Measurements from ENCODE around the gene BRCA2. TPM values are rescaled to one million over a fixed set of nuclear protein-coding genes. Genes with fewer than 3 reads are reported as not detected.

The BRCA2 gene
- total RNA-seq, 4 donors from 2014 or later = 0.56 to 6.3 (median 0.82) TPM

GRCh38 chr13:32300406-32300805 is 14.9 kb upstream of the BRCA2 start:
- Histone ChIP-seq H3K27ac (no peak overlapping the region), H3K36me3 (no peaks in the 10 kb centered on the region), H3K27me3 (no peaks in the 10 kb centered on the region), H3K9me3 (no peaks in the 10 kb centered on the region), H3K4me3 (replicated peaks in 1 of 3) (no peak overlapping the region), H3K4me1 (no peaks in the 10 kb centered on the region)
- intact Hi-C loops (cut with DNase I) = loop anchor here (10.0 kb wide), 1 partner anchor 276 kb away; no protein-coding TSS in a partner anchor
- TF ChIP-seq, protein P1, sequence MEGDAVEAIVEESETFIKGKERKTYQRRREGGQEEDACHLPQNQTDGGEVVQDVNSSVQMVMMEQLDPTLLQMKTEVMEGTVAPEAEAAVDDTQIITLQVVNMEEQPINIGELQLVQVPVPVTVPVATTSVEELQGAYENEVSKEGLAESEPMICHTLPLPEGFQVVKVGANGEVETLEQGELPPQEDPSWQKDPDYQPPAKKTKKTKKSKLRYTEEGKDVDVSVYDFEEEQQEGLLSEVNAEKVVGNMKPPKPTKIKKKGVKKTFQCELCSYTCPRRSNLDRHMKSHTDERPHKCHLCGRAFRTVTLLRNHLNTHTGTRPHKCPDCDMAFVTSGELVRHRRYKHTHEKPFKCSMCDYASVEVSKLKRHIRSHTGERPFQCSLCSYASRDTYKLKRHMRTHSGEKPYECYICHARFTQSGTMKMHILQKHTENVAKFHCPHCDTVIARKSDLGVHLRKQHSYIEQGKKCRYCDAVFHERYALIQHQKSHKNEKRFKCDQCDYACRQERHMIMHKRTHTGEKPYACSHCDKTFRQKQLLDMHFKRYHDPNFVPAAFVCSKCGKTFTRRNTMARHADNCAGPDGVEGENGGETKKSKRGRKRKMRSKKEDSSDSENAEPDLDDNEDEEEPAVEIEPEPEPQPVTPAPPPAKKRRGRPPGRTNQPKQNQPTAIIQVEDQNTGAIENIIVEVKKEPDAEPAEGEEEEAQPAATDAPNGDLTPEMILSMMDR (IDR thresholded peaks at IDR 0.05) = no peak
- TF ChIP-seq POLR2A (IDR thresholded peaks at IDR 0.05) = no peak
- WGBS, 2 donors = 57 to 65% methylated on average over 8 of the region's 8 CpGs
- DNase-seq = no peak

DNA sequence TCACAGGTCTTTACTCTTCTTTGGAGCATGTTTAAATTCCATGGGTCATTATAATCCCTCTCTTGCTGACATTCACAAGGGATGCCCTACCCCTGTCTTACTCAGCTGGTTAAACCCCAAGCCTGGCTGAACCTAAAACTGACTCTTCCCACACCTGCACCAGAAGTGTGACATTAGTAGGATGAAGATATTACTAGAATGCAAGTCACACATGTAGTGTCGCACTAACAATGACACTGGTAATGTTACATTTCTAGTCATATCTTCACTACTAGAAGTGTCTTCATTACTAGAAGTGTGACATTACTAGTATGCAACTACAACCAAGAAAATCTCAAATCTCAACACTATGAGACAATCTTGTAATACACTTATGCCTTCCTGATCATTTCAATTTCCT is 14.4 kb upstream of the BRCA2 start:
- no peak for TF ChIP-seq POLR2A (IDR thresholded peaks at IDR 0.05)
- TF ChIP-seq, protein P1 (IDR thresholded peaks at IDR 0.05) = no peak
- Histone ChIP-seq H3K4me3 (replicated peaks in 1 of 3) (no peak overlapping the region), H3K9me3 (no peaks in the 10 kb centered on the region), H3K36me3 (no peaks in the 10 kb centered on the region), H3K27ac (no peak overlapping the region), H3K4me1 (no peaks in the 10 kb centered on the region), H3K27me3 (no peaks in the 10 kb centered on the region)
- WGBS, 2 donors = 95 to 100% methylated on average over 1 of the region's 1 CpG
- no peak for DNase-seq
- intact Hi-C loops (cut with DNase I) = loop anchor here (10.0 kb wide), 1 partner anchor 276 kb away; no protein-coding TSS in a partner anchor

DNA sequence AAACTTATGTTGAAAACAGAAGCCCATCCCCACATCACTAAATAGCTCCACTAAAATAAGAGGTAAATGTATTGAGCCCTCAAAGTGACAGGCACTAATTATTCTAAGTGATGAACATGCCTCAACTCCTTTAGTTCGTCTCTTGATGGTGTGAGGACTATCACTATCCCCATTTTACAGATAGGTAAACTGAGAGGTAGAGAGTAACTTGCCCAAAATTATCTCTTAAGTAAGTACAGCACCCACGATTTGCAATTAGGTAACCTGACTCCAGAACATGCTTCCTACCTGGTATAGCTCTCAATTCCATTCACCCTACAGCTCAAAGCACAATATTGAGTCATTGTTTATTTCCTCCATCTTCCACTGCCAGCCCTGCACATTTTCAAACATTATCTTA is 12.8 kb upstream of the BRCA2 start:
- Histone ChIP-seq H3K4me3 (replicated peaks in 1 of 3) (no peak overlapping the region), H3K27me3 (no peaks in the 10 kb centered on the region), H3K4me1 (no peaks in the 10 kb centered on the region), H3K36me3 (no peaks in the 10 kb centered on the region), H3K27ac (no peak overlapping the region), H3K9me3 (no peaks in the 10 kb centered on the region)
- intact Hi-C loops (cut with DNase I) = loop anchor here (10.0 kb wide), 1 partner anchor 278 kb away; no protein-coding TSS in a partner anchor
- DNase-seq = no peak
- TF ChIP-seq, protein P1 (IDR thresholded peaks at IDR 0.05) = no peak
- TF ChIP-seq POLR2A (IDR thresholded peaks at IDR 0.05) = no peak
- WGBS, 2 donors = 77 to 81% methylated on average over 2 of the region's 2 CpGs

- Histone ChIP-seq H3K4me1 (no peaks in the 10 kb centered on the region), H3K4me3 (replicated peaks in 1 of 3) (no peak overlapping the region), H3K36me3 (no peaks in the 10 kb centered on the region), H3K27me3 (no peaks in the 10 kb centered on the region), H3K27ac (no peak overlapping the region), H3K9me3 (no peaks in the 10 kb centered on the region)
- TF ChIP-seq POLR2A (IDR thresholded peaks at IDR 0.05) = no peak
- TF ChIP-seq, protein P1 (IDR thresholded peaks at IDR 0.05) = no peak
- intact Hi-C loops (cut with DNase I) = loop anchor here (10.0 kb wide), 1 partner anchor 281 kb away; no protein-coding TSS in a partner anchor
- DNase-seq = no peak
These were observed 9.7 kb upstream of the BRCA2 start for GRCh38 chr13:32305646-32306045.

GRCh38 chr13:32309312-32310133 is 5.8 kb upstream of the BRCA2 start:
- Histone ChIP-seq H3K9me3 (no peaks in the 10 kb centered on the region), H3K4me3 (replicated peaks in 1 of 3) (no peak overlapping the region), H3K27me3 (no peaks in the 10 kb centered on the region), H3K27ac (no peak overlapping the region), H3K36me3 (no peaks in the 10 kb centered on the region), H3K4me1 (no peaks in the 10 kb centered on the region)
- intact Hi-C loops (cut with DNase I) = loop anchor here (10.0 kb wide), 1 partner anchor 285 kb away; no protein-coding TSS in a partner anchor
- TF ChIP-seq POLR2A (IDR thresholded peaks at IDR 0.05) = no peak
- TF ChIP-seq, protein P1 (IDR thresholded peaks at IDR 0.05) = no peak
- no peak for DNase-seq
- WGBS, 2 donors = 52 to 55% methylated on average over 10 of the region's 10 CpGs

All from thyroid gland (tissue), 4 donors.